GM15510 (cell line): Measurements from ENCODE around the gene RPS3.

Source experiments
- POLR2A ChIP-seq: IDR thresholded peaks from 3 replicates; pipeline ENCODE4 v1.6.1; 2011; ENCODE audit warnings: borderline replicate concordance; ENCODE audit not compliant: insufficient read length; ENCODE audit errors: extremely low read depth

Gene RPS3

GRCh38 chr11:75400146-75400865 is 988 bp downstream of the RPS3 start:
- TF ChIP-seq POLR2A = no peak

- no peak for TF ChIP-seq POLR2A
These were observed 2.9 kb downstream of the RPS3 start for GRCh38 chr11:75402002-75402773.

- TF ChIP-seq POLR2A = no peak
These were observed 3.7 kb downstream of the RPS3 start for GRCh38 chr11:75403037-75403436.

GRCh38 chr11:75403983-75404658 is 4.8 kb downstream of the RPS3 start:
- no peak for TF ChIP-seq POLR2A

- TF ChIP-seq POLR2A = no peak
These were observed 7.0 kb downstream of the RPS3 start for GRCh38 chr11:75406338-75406777.

GRCh38 chr11:75408957-75409219 is 9.6 kb downstream of the RPS3 start:
- no peak for TF ChIP-seq POLR2A

GRCh38 chr11:75413864-75414263 is 14.5 kb downstream of the RPS3 start:
- TF ChIP-seq POLR2A = no peak

- TF ChIP-seq POLR2A = no peak
These were observed 21.1 kb downstream of the RPS3 start for GRCh38 chr11:75420224-75421034.

GRCh38 chr11:75421035-75421602 is 21.8 kb downstream of the RPS3 start:
- no peak for TF ChIP-seq POLR2A

- TF ChIP-seq POLR2A = no peak
These were observed 22.6 kb downstream of the RPS3 start for GRCh38 chr11:75421902-75422247.

GRCh38 chr11:75422248-75423231 is 23.2 kb downstream of the RPS3 start:
- TF ChIP-seq POLR2A = no peak

GRCh38 chr11:75423721-75424120 is 24.4 kb downstream of the RPS3 start:
- no peak for TF ChIP-seq POLR2A

- no peak for TF ChIP-seq POLR2A
These were observed 25.1 kb downstream of the RPS3 start for GRCh38 chr11:75424396-75424795.
